ENCODE results near the gene CDKL1.
A peak's percentile ranks its signal among the peaks of the same experiment; 100 is the strongest.
"Not testable (repeated sequence)": the region's sequence is repeated elsewhere in the genome, so short reads cannot be mapped to it uniquely, and the experiment has no call there.

Gene CDKL1

GRCh38 chr14:50357753-50358395, 38.8 kb downstream of the CDKL1 start:
- DNase-seq (ENCODE audit: low spot score) = peak; percentile 41

GRCh38 chr14:50357124-50357523, 39.6 kb downstream of the CDKL1 start:
- no peak for DNase-seq (ENCODE audit: low spot score)

- DNase-seq (ENCODE audit: low spot score) = not testable (repeated sequence)
Measured at GRCh38 chr14:50356283-50356682, 40.4 kb downstream of the CDKL1 start.

GRCh38 chr14:50355692-50356091, 41.0 kb downstream of the CDKL1 start:
- DNase-seq (ENCODE audit: low spot score) = no peak

GRCh38 chr14:50354527-50354926, 42.2 kb downstream of the CDKL1 start:
- DNase-seq (ENCODE audit: low spot score) = no peak

- DNase-seq (ENCODE audit: low spot score) = no peak
Measured at GRCh38 chr14:50353126-50353525, 43.6 kb downstream of the CDKL1 start.

GRCh38 chr14:50352584-50352983, 44.1 kb downstream of the CDKL1 start:
- DNase-seq (ENCODE audit: low spot score) = no peak

- no peak for DNase-seq (ENCODE audit: low spot score)
Measured at GRCh38 chr14:50350975-50351374, 45.7 kb downstream of the CDKL1 start.

- no peak for DNase-seq (ENCODE audit: low spot score)
Measured at GRCh38 chr14:50348933-50349332, 47.7 kb downstream of the CDKL1 start.

GRCh38 chr14:50347521-50347920, 49.2 kb downstream of the CDKL1 start:
- no peak for DNase-seq (ENCODE audit: low spot score)

GRCh38 chr14:50345846-50346422, 50.7 kb downstream of the CDKL1 start:
- no peak for DNase-seq (ENCODE audit: low spot score)

GRCh38 chr14:50344876-50345563, 51.7 kb downstream of the CDKL1 start:
- DNase-seq (ENCODE audit: low spot score) = no peak

GRCh38 chr14:50344116-50344775, 52.4 kb downstream of the CDKL1 start:
- DNase-seq (ENCODE audit: low spot score) = no peak

GRCh38 chr14:50343434-50343833, 53.2 kb downstream of the CDKL1 start:
- no peak for DNase-seq (ENCODE audit: low spot score)

- DNase-seq (ENCODE audit: low spot score) = peak; percentile 85
Measured at GRCh38 chr14:50342221-50343078, 54.2 kb downstream of the CDKL1 start.

- DNase-seq (ENCODE audit: low spot score) = no peak
Measured at GRCh38 chr14:50340963-50341362, 55.7 kb downstream of the CDKL1 start.

- no peak for DNase-seq (ENCODE audit: low spot score)
Measured at GRCh38 chr14:50340045-50340444, 56.6 kb downstream of the CDKL1 start.

- DNase-seq (ENCODE audit: low spot score) = no peak
Measured at GRCh38 chr14:50339178-50339804, 57.4 kb downstream of the CDKL1 start.

GRCh38 chr14:50338587-50338986, 58.1 kb downstream of the CDKL1 start:
- DNase-seq (ENCODE audit: low spot score) = no peak

- peak; percentile 66 for DNase-seq (ENCODE audit: low spot score)
Measured at GRCh38 chr14:50335989-50336824, 60.5 kb downstream of the CDKL1 start.

GRCh38 chr14:50335389-50335788, 61.3 kb downstream of the CDKL1 start:
- DNase-seq (ENCODE audit: low spot score) = peak; percentile 89

Data from putamen (tissue), 1 donor.